HG03520 (cell line): Measurements from ENCODE around the gene CEP43.

Experiments
- ATAC-seq: cut with Tn5 transposase; IDR thresholded peaks from one replicate; pipeline ENCODE4 v1.9.1; 2021; ENCODE audit warnings: mild to moderate bottlenecking, moderate library complexity; ENCODE audit not compliant: unreplicated experiment

The CEP43 gene

DNA sequence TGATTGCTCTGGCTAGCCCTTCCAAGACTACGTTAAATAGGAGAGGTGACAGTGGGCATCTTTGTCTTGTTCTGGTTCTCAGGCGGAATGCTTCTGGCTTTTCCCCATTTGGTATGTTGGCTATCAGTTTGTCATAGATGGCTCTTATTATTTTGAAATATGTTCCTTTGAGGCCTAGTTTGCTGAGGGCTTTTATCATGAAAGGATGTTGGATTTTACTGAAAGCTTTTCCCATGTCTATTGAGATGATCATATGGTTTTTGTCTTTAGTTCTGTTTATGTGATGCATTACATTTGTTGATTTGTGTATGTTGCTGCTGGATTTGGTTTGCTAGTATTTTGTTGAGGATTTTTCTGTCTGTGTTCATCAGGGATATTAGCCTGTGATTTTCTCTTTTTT lies 32.9 kb upstream of the CEP43 start:
- ATAC-seq, result no peak

DNA sequence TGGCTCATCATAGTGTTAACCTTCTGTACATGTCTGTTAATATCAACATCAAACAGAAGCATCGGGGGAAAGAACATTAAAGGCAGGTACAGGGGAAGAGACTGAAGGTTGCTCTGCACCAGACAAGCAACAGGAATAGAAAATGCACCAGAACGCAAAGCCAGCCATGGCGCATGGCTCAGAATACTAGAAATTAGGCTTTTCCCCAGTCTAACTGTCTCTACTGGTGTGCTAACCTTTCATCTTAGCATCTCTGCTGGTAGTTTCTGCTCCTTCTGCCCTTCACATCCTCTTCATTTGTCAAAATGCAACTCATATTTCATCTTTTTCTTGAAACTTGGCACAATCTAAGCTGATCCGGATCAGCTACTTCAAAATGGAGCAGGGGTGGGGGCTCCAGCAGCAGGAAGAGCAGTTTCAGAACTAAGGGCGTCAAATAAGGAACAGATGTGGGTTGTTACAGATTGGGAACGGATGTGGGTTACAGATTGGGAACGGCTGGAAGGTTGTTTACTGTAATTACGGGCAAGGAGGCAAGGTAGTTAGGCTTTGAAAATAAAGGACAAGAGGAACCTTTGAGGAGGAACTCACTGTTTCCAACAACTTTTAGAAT lies 29.7 kb upstream of the CEP43 start:
- ATAC-seq, result no peak

DNA sequence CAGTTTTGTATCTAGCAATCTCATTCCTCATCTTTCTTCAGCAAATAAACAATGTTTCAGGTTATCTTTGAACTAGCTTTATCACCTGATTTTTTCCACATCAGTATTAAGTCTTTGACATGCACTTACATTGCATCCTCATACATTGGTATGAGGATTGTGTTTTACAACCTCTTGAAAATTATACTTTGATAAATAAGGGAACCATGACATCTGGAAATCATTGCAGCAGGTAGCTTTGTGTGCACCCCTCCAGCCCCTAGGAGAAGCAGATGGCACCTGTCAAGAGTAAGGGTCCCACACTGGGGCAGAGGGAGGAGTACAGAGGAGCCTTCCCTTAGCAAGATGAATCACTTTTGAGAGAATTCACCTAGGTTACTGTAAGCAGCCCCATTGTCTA lies 29.1 kb upstream of the CEP43 start:
- no peak for ATAC-seq

DNA sequence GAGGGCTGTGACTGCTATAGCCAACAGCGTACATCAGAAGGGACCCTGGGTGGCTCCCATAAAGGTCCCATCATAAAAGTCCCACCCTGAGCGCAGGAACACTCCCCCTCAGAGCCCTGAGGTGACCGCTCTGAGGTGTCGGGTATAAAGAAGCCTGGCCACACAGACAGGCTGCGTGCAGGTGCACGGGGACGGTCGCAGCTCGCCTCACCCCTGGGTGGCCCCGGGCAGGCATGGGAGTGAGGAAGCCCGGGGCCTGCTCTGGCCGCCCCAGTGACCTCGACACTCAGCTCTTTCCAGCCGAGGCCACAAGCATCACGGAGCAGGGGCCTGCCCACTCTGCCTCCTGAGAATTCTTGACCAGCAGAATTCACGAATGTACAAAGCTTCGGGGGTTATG lies 28.4 kb upstream of the CEP43 start:
- ATAC-seq, result no peak

DNA sequence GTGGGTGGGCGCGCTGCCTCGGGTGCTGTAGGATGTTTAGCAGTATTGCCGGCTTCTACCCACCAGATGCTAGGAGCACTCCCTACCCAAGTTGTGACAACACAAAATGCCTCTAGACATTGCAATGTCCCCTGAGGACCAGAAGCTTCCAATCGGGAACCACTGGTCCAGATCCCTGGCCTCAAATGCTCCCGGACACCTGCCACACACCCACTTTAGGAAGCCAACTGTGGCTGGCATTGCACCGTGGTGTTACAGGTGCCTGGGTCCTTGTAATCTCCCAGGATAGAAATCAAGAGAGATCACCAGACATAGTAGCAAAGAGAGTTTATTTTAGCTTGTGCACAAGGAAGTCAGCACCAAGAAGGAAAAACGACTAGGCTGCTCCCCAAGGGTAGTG lies 27.9 kb upstream of the CEP43 start:
- no peak for ATAC-seq

DNA sequence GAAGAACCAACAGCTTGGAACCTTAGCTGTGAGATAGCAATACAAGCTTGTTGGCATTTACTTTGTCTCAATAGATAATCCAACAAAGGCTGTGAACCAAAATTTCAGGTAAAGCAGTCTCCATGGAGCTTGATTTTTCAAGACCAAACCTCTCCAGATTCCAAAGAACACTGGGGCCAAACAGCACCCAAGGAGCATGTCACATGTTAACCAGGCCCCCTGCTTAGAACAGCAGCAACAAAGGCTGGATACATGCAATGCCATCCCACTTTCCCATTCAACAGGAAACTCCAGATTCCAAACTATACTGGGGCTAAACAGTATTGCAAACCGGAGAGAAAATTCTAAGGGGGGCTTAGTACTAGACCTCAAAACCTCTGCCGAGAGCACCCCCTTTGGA lies 27.1 kb upstream of the CEP43 start:
- ATAC-seq, result no peak

DNA sequence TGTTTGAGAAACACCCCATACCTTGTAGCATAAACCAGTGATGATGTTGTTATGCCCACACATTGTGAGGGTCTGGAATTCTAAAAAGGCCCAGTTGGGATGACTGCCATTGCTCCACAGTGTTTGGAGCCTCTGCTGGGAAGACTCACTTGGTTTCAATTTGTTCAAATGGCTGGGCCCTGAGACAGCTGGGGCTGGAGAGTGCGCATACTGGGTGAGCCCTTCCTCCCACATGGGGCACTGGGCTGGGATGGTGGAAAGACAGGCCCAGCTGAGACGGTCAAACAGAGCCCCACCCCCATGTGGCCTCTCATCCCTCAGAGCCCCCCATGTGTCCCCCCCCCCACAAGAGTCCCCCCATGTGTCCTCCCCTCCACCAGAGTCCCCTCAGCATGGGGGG lies 22.6 kb upstream of the CEP43 start:
- no peak for ATAC-seq

DNA sequence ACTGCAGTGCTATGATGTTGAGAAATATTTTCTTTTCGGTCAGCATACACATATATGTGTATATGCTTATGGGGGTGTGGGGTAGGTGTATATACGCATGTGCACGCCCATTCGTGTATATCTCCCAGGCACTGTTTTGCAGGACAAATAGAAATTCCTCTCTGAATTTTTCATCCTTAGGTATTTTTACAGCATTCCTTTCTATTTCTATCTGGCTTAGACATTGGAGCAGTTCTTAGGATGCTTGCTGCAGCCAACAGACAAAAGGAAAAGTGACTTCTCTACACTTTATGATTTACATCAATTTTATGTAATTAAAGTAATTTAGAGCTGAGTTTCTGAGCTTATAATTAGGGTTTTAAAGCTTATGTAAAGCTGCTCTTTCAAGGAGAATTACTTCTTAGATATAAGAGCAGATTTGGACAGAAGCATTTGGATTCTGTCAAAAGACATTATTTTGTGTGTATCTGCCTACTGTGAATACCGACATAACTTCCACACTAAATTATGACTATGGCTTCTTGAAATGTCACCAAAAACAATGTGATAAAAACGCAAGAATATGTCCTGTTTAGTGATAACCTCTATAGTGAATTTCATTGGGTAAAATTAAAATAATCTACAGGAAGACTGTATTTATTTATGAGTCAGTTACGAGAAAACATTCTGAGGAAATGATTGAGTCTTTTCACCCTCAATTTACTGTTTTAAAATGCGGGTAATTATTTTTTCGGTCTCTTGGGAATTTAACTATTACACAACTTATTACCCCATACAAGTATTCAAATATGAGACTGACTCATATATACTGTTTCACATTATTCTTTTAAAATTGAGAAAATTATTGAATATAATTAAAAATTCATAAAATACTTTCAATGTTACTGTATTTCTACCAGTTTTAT lies 21.3 kb upstream of the CEP43 start:
- no peak for ATAC-seq

DNA sequence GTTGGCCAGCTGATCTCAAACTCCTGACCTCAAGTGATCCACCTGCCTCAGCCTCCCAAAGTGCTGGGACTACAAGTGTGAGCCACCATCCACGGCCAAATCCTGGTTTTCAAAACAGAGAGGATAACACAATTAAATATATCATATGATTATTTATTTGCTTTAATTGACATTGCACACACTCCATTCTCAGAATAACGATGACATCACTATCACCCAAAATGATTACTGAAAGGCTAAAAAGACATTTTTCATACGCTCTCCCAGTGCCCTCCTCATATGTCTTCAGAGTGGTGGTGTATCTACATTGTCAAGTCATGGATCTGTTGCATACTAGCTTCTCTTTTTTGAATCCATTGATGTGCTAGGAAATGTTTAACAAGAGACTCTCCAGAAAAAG lies 18.5 kb upstream of the CEP43 start:
- ATAC-seq, result no peak

DNA sequence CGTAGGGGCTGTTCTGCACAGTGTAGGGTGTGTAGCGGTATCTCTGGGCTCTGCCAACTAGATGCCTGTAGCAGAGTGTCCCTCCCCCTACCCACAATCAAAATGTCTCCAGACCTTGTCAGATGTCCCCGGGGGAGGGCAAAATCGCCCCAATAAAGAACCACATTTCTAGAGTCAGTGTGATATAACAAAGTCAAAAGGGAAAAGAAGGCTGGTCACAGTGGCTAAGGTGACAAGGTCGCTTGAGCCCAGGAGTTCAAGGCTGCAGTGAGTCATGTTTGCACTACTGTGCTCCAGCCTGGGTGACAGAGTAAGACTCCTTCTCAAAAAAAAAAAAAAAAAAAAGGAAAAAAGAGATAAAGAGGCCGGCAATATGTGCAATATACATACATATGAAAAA lies 11.7 kb upstream of the CEP43 start:
- no peak for ATAC-seq

DNA sequence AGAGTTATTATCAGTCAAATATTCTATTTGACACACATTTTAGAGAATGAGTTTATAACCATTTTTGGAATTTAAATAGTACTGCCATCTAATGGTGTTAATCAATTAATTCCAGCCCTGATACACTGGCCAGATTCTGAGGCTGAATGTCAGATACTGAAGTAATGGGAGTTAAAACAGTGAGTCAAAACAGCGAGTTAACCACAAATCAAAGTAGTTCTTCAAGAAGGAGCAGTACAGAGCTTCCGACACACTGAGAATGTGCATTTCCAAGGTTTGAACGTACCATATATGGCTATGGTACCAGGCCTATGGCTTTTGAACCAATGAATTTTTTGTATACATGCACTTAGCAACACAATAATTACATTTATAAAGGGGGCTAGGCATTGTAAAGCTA lies 11.3 kb upstream of the CEP43 start:
- no peak for ATAC-seq

DNA sequence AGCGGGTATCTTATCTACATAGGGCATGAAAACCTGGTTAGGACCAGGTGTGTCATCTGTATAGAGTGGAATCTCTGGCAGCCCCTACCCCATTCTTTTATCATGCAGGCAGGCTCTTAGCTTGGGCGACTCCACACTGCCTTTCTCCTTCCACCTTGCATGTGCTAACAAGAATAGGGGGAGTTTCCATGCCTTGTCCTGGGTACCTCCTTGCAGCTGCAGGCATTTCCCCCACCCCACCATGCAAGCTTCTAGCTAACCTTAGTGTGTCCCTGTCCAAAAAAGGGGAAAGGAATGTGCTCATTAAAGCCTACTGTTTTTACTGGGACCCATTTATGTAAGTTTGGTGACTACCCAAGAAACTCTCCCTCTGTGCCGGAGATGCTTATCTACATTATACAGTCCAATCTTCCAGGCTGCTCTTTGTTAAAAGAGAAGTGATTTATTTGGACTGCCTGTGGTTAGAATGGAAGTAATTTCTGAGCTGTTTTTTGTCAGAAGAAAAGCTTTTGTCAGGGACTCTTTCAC lies 10.5 kb upstream of the CEP43 start:
- no peak for ATAC-seq

DNA sequence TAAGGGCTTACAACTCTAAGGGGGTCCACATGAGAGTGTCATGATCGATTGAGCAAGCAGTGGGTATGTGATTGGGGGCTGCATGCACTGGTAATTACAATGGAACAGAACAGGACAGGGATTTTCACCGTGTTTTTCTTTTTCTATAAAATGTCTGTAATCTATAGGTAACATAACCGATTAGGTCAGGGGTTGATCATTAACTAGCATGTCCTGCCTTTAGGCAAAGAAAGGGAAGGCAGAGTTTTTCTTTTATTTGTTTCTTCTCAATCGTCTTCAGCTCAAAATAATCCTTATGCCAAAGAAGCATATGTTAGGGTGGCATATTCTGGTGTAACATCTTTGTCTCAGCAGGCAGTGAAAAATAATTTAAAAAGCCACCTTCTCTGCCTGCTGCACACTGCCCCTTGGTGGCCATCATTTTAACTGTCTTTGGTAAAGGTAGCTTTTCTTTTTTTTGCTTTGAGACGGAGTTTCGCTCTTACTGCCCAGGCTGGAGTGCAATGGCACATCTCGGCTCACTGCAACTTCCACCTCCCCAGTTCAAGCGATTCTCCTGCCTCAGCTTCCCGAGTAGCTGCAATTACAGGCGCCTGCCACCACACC lies 9.7 kb upstream of the CEP43 start:
- ATAC-seq, result peak; percentile 55

DNA sequence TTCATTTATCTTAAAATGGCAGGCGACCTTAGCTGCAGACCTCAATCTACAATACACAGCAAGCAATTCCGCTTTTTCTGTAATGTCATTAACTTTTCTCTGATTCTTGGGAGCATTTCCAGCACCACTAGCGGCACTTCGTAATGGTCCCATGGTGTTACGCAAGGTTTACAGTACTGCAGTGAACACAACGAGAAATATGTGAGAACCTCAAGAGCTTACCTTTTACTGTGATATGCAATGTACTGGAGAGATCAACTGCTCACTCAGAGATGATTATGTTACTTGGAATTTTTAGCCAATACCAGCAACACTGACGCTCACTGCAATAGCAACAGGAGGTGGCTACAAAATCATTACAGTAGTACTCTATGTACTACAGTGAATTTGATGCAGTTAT lies 2.8 kb upstream of the CEP43 start:
- no peak for ATAC-seq

DNA sequence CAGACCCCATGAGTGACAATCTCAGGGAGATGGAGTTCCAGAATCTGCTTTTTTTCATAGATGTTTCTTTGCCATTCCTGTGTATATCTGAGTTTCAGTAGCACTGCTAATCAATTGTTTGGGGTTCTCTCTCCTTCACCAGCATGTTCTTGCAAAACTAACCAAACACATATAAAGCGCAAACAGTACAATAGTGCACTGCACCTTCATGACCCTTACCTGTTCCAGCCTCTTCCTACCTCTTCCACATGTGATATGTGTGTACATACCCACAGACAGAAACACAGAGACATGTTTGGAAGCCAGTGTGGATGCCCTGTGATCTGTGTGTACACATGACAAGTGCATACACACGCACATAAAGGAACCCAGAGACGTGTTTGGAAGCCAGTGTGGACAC lies 1.8 kb upstream of the CEP43 start:
- ATAC-seq, result no peak

DNA sequence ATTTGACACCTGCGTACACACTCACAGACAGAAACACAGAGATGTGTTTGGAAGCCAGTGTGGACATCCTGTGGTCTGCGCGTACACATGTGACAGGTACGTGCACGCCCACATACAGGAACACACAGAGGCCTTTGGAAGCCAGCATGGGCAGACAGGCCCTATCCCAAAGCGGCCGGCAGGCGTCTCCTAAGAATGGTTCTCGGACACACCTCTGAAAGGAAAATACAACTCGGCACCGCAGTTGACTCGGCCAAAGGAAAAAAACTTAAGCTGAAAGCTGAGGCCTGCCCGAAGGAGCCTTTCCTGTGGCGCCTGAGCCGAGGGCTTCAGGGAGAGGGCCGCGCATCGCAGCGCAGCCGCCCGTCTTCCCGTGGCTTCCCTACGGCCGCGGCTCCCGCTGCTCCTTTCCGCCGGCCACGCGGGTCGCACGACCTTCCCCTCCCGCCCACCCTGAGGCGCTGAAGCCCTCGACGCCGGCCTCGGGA lies 1.4 kb upstream of the CEP43 start:
- ATAC-seq, result peak; percentile 21

DNA sequence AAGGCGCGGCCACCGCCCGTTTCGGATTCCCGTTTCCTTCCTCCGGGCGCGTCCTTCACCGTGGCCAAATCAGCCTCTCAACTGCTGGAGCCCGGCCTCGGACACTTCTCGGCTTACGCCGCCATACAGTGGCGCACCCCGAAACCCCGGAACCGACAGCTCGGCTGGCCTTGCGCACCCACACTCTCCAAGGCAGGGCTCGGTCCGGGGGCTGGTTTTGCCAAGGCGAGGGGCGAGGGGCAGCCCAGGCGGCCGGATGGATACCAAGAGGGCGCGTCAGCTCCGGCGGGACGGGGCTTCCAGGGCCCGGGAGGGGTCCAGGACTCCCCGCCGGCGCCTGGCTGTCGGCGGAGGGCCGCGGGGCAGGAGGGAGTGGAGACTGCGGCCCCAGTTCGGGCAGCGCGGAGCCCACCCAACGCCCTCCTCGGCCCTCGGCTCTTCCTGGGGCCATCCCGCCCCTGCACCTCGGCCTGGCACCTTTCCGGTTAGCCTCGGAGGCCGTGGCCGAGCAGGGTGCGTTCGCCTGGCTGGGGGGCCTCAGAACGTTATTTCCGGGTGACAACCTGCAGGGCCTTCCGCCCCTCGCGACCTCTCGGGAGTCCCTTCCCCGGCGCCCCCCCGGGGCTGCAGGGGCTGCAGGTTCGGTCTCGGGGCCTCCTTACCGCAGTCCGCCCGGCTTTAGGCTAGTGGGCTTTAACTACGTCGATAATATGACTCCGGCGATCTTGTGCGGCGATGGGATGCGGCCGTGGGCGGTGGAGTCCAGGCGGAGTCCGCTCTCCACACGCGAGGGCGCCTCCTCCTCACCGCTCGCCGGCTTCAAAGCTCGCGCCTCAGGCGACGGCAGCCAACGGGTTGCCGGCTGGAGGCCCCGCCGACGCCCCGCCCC lies 697 bp upstream of the CEP43 start:
- ATAC-seq, result peak; percentile 1

DNA sequence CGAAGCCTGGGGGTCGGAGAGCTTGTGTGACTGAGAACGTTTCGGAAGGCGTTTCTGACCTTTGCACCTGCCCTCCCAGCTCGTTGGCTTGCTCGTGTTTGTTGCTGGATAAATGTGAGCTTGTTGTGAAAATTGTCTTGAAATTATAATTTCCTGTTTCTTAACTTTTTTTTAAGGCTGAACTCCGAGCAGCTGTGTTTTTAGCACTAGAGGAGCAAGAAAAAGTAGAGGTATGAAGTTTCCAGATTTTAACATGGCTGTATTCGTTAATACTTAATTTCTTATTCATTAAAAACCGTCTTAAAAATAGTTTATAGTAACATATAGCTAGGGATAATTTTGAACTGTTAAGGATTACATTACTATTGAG lies 672 bp downstream of the CEP43 start:
- ATAC-seq, result no peak

DNA sequence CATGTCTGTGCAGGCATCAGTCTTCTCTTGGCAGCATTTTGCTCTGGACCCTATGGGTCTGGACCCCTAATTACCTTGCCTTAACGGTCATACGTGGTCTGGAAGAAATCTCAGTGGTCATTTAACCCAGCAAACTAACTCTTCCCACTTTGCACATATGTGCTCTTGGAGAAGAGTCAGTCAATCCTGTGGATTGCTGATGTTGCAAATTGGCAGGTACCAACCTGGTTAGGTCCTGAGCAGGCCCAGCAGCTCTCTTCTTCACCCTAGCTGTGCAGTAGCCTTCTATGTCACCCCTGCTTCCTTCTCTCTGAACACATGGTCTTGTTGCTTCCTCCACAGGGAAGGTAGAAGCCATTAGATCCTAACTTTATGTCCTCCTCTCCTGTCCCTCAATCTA lies 1.6 kb downstream of the CEP43 start:
- no peak for ATAC-seq

DNA sequence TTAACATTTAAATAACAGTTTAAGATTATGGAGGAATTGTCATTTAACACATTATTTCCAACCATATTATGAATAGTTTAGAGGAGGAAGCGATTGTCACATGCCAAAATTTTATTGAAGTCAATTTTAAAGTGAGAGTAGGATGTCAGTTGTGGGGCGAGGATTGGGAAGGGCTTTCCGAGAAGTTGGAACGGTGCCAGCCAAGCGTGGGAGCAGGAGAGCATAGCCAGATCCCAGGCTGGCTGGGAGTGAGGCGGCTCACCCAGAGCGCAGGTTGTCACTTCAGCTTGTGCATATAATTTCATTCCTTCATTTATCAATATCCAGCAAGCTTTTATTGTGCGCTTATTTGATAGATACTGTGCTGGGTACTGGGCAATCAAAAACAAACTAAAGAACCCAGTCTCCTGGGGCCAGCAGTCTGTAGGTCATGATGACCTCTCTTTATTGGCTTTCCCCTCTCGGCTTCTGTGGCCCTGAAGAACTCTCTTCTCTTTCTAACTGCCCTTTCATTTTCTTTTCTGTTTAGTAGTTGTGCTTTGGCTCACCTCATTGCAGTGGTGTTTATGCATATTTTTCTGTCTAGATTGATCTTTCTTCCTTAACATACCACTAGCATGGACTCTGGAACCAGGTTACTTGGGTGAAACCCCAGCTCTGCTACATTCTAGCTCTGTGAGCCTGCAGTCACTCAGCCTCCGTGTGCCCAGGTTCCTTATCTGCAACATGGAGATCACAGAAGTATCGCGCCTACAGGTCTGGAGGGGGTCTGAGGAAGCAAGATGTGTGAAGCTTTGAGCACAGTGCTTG lies 6.4 kb downstream of the CEP43 start:
- no peak for ATAC-seq
